ENCODE data around the gene ENPP3. TPM values are rescaled to one million over a fixed set of nuclear protein-coding genes. Genes with fewer than 3 reads are reported as not detected.

Gene ENPP3
- polyA plus RNA-seq, 1 experiment: not detected

DNA sequence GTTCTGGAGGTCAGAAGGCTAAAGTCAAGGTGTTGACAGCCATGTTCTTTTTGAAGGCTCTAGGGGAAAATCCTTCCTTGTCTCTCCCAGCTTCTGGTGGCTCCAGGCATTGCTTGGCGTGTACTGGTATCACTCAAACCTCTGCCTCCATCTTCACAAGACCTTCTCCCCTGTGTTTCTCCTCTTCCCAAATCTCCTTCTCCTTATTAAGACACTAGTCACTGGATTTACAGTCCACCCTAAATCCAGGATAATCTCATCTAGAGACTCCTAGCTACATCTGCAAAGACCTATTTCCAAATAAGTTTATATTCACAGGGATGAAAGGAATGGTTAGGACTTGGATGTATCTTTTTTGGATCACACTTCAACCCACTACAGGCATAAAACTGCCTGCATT lies 99.7 kb downstream of the ENPP3 start:
- no peak for DNase-seq (ENCODE audit: low read depth)
- Histone ChIP-seq H3K27me3 (ENCODE audit: control insufficient read depth, insufficient read depth, low read length) (no peaks in the 10 kb centered on the region), H3K4me3 (ENCODE audit: low read depth, low read length) (no peak overlapping the region), H3K36me3 (ENCODE audit: control insufficient read depth, insufficient read depth, low read length) (no peaks in the 10 kb centered on the region)
- TF ChIP-seq, protein P1, sequence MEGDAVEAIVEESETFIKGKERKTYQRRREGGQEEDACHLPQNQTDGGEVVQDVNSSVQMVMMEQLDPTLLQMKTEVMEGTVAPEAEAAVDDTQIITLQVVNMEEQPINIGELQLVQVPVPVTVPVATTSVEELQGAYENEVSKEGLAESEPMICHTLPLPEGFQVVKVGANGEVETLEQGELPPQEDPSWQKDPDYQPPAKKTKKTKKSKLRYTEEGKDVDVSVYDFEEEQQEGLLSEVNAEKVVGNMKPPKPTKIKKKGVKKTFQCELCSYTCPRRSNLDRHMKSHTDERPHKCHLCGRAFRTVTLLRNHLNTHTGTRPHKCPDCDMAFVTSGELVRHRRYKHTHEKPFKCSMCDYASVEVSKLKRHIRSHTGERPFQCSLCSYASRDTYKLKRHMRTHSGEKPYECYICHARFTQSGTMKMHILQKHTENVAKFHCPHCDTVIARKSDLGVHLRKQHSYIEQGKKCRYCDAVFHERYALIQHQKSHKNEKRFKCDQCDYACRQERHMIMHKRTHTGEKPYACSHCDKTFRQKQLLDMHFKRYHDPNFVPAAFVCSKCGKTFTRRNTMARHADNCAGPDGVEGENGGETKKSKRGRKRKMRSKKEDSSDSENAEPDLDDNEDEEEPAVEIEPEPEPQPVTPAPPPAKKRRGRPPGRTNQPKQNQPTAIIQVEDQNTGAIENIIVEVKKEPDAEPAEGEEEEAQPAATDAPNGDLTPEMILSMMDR (IDR thresholded peaks at IDR 0.05; ENCODE audit: insufficient read depth, low read depth, low read length): no peak
- ChIA-PET POLR2A (no interaction called here), CTCF (interaction anchor here (1.4 kb wide), 1 partner anchor 178 kb away, joined by 4 read pairs; no protein-coding TSS in a partner anchor)

GRCh38 chr6:131739136-131739535 lies 102.0 kb downstream of the ENPP3 start:
- POLR2A ChIA-PET: no interaction called here
- H3K27me3 ChIP-seq (ENCODE audit: control insufficient read depth, insufficient read depth, low read length): no peaks in the 10 kb centered on the region
- TF ChIP-seq, protein P1 (IDR thresholded peaks at IDR 0.05; ENCODE audit: insufficient read depth, low read depth, low read length): no peak
- H3K36me3 ChIP-seq (ENCODE audit: control insufficient read depth, insufficient read depth, low read length): no peaks in the 10 kb centered on the region
- no peak overlapping the region for H3K4me3 ChIP-seq (ENCODE audit: low read depth, low read length)
- CTCF ChIA-PET: interaction anchor here (1.0 kb wide), 1 partner anchor 111 kb away, joined by 5 read pairs; the partner anchor contains the start of gene MED23
- no peak for DNase-seq (ENCODE audit: low read depth)

DNA sequence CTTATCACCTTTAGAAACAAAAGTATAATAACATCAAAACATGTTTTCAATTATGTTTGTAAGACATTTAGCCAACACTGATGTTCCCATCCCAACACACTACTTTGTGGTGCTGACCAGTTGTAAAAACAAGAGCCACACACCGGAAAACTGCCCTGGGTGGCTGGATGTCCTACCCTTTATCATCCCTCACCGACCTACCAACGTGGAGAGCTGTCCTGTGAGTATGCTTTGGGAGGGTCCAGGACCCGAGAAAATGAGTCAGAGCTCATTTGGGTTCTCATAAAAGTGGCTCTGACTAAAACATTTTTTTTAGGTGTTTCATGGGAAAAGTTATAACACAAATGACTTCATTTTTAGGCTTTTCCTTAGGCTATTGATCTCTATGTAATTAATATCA lies 103.1 kb downstream of the ENPP3 start:
- no peaks in the 10 kb centered on the region for H3K27me3 ChIP-seq (ENCODE audit: control insufficient read depth, insufficient read depth, low read length)
- TF ChIP-seq, protein P1 (IDR thresholded peaks at IDR 0.05; ENCODE audit: insufficient read depth, low read depth, low read length): no peak
- no peaks in the 10 kb centered on the region for H3K36me3 ChIP-seq (ENCODE audit: control insufficient read depth, insufficient read depth, low read length)
- ChIA-PET CTCF (interaction anchor here (1.0 kb wide), 2 partner anchors 63 to 112 kb away, joined by 5 to 6 read pairs; partner anchors contain the start of gene MED23), POLR2A (no interaction called here)
- H3K4me3 ChIP-seq (ENCODE audit: low read depth, low read length): no peak overlapping the region
- peak; percentile 70 for DNase-seq (ENCODE audit: low read depth)

- Histone ChIP-seq H3K4me3 (ENCODE audit: low read depth, low read length) (no peak overlapping the region), H3K27me3 (ENCODE audit: control insufficient read depth, insufficient read depth, low read length) (no peaks in the 10 kb centered on the region), H3K36me3 (ENCODE audit: control insufficient read depth, insufficient read depth, low read length) (no peaks in the 10 kb centered on the region)
- no peak for DNase-seq (ENCODE audit: low read depth)
- TF ChIP-seq, protein P1 (IDR thresholded peaks at IDR 0.05; ENCODE audit: insufficient read depth, low read depth, low read length): no peak
- POLR2A ChIA-PET: no interaction called here
- CTCF ChIA-PET: no interaction called here
These were observed 104.7 kb downstream of the ENPP3 start for GRCh38 chr6:131741688-131742393.

GRCh38 chr6:131744432-131745287 lies 107.6 kb downstream of the ENPP3 start:
- no peak overlapping the region for H3K4me3 ChIP-seq (ENCODE audit: low read depth, low read length)
- ChIA-PET POLR2A (no interaction called here), CTCF (interaction anchor here (1.5 kb wide), 1 partner anchor 11 kb away, joined by 3 read pairs; no protein-coding TSS in a partner anchor)
- DNase-seq (ENCODE audit: low read depth): no peak
- H3K27me3 ChIP-seq (ENCODE audit: control insufficient read depth, insufficient read depth, low read length): no peaks in the 10 kb centered on the region
- TF ChIP-seq, protein P1 (IDR thresholded peaks at IDR 0.05; ENCODE audit: insufficient read depth, low read depth, low read length): no peak
- no peaks in the 10 kb centered on the region for H3K36me3 ChIP-seq (ENCODE audit: control insufficient read depth, insufficient read depth, low read length)
